ENCODE data around the gene FABP3. TPM values are rescaled to one million over a fixed set of nuclear protein-coding genes. Genes with fewer than 3 reads are reported as not detected.

Gene FABP3
- total RNA-seq, 1 experiment from 2014 or later = 0.40 TPM

DNA sequence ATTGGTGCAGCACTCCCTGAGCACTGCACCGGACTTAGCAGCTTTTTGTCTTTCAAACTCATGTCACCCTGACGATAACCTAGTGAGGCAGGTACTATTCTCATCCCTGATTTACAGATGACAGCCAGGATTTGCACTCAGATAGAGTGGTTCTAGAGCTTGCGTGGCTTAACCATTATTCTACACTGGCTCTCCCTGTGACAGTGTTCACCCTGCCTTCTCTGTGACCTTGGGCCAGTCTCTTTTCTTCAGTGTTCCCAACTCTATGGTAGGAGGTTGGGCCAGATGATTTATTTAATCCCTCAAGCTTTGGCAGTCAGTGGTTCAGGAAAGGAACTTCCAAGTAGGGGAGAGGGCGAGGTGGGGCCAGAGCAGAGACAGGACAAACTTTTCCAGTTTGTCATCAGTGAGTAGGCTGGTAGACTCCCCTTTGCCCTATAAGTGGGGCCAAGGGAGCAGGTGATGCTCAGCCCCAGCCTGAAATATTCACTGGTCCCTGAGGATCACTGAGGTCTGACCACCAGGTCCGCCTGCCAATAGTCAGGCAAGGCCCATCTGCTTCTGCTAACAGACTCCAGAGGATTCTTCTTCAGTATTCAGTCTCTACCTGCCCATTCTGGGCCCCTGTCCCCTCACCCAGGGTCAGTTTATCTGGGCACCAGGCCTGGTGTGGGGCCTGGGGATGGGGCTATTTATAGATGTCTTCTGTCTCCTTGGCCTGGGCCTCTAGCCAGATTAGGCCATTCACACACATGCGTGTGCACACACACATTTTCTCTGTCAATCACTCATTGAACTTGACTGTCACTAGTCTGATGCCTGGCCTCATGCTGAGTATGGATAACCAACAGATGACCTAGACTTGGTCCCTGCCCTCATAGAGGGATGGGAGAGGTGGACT is 8.8 kb upstream of the FABP3 start:
- intact Hi-C loops (cut with micrococcal nuclease) = no loop called here
- TF ChIP-seq EZH2phosphoT487 (IDR thresholded peaks at IDR 0.05; ENCODE audit: borderline replicate concordance, low read length) (no peak), EZH2 (IDR thresholded peaks at IDR 0.05; ENCODE audit: low read length, unreplicated experiment) (no peak)
- TF ChIP-seq, protein P1, sequence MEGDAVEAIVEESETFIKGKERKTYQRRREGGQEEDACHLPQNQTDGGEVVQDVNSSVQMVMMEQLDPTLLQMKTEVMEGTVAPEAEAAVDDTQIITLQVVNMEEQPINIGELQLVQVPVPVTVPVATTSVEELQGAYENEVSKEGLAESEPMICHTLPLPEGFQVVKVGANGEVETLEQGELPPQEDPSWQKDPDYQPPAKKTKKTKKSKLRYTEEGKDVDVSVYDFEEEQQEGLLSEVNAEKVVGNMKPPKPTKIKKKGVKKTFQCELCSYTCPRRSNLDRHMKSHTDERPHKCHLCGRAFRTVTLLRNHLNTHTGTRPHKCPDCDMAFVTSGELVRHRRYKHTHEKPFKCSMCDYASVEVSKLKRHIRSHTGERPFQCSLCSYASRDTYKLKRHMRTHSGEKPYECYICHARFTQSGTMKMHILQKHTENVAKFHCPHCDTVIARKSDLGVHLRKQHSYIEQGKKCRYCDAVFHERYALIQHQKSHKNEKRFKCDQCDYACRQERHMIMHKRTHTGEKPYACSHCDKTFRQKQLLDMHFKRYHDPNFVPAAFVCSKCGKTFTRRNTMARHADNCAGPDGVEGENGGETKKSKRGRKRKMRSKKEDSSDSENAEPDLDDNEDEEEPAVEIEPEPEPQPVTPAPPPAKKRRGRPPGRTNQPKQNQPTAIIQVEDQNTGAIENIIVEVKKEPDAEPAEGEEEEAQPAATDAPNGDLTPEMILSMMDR (conservative IDR thresholded peaks at IDR 0.05; ENCODE audit: low read depth, low read length) = no peak
- no peaks in the 10 kb centered on the region for H3K27me3 ChIP-seq (ENCODE audit: low read length)
- no TSS peak for BruUV-seq (replicated peaks)
- H4K20me1 ChIP-seq (ENCODE audit: low read length) = no peaks in the 10 kb centered on the region
- no peaks in the 10 kb centered on the region for H3K36me3 ChIP-seq (ENCODE audit: low read depth, low read length)
- ATAC-seq (peak; percentile 72), DNase-seq (peak; percentile 83)
- peak overlapping the region; percentile 42 for H3K4me2 ChIP-seq (ENCODE audit: low read length)
- peaks cover 44% of the 10 kb centered on the region for H3K4me1 ChIP-seq (ENCODE audit: insufficient read depth, low read length)
- H3K9me2 ChIP-seq (replicated peaks; ENCODE audit: low read length) = no peaks in the 10 kb centered on the region
- H3K9me3 ChIP-seq (ENCODE audit: low read length) = no peaks in the 10 kb centered on the region
- H3K9ac ChIP-seq (ENCODE audit: low read length) = no peak overlapping the region
- no peak overlapping the region for H3K4me3 ChIP-seq (ENCODE audit: low read length)
- H3K79me2 ChIP-seq (ENCODE audit: low read length) = no peaks in the 10 kb centered on the region
- H3F3A ChIP-seq (ENCODE audit: low read length, unreplicated experiment) = no peaks in the 10 kb centered on the region
- CTCF ChIA-PET = no interaction called here
- peak overlapping the region; percentile 45 for H3K27ac ChIP-seq (ENCODE audit: low read length)
- H2AFZ ChIP-seq (ENCODE audit: low read length) = no peak overlapping the region
- POLR2A ChIA-PET (ENCODE audit: unreplicated experiment) = no interaction called here

DNA sequence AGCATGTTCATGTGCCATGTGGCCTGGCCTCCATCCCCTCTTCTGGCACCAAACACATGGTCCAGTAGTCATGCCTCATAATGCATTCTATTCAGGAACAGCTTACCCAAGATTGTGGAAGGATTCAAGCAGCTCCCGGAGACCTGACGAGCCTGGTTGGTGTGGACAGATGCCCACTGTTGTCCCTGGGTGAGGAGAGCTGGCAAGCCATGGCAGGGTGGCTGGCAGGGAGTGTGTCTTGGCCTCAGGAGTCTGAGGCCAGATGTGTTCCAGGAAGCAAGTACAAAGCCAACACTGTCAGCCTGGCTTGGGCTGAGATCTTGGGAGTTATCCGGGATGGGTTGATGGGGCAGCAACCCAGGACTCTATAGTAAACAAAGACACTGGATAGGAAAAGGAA is 7.3 kb upstream of the FABP3 start:
- no peaks in the 10 kb centered on the region for H4K20me1 ChIP-seq (ENCODE audit: low read length)
- H3K27me3 ChIP-seq (ENCODE audit: low read length) = no peaks in the 10 kb centered on the region
- no TSS peak for BruUV-seq (replicated peaks)
- ChIA-PET POLR2A (ENCODE audit: unreplicated experiment) (no interaction called here), CTCF (no interaction called here)
- H3K4me1 ChIP-seq (ENCODE audit: insufficient read depth, low read length) = peaks cover 43% of the 10 kb centered on the region
- no peak for ATAC-seq
- no peak overlapping the region for H3K4me3 ChIP-seq (ENCODE audit: low read length)
- H3K4me2 ChIP-seq (ENCODE audit: low read length) = no peak overlapping the region
- intact Hi-C loops (cut with micrococcal nuclease) = no loop called here
- H3K9me2 ChIP-seq (replicated peaks; ENCODE audit: low read length) = no peaks in the 10 kb centered on the region
- H3K9ac ChIP-seq (ENCODE audit: low read length) = no peak overlapping the region
- TF ChIP-seq EZH2 (IDR thresholded peaks at IDR 0.05; ENCODE audit: low read length, unreplicated experiment) = no peak
- no peak for TF ChIP-seq EZH2phosphoT487 (IDR thresholded peaks at IDR 0.05; ENCODE audit: borderline replicate concordance, low read length)
- TF ChIP-seq, protein P1 (conservative IDR thresholded peaks at IDR 0.05; ENCODE audit: low read depth, low read length) = no peak
- H3K36me3 ChIP-seq (ENCODE audit: low read depth, low read length) = no peaks in the 10 kb centered on the region
- H3F3A ChIP-seq (ENCODE audit: low read length, unreplicated experiment) = no peaks in the 10 kb centered on the region
- no peak for DNase-seq
- no peak overlapping the region for H2AFZ ChIP-seq (ENCODE audit: low read length)
- H3K79me2 ChIP-seq (ENCODE audit: low read length) = no peaks in the 10 kb centered on the region
- H3K9me3 ChIP-seq (ENCODE audit: low read length) = no peaks in the 10 kb centered on the region
- no peak overlapping the region for H3K27ac ChIP-seq (ENCODE audit: low read length)

DNA sequence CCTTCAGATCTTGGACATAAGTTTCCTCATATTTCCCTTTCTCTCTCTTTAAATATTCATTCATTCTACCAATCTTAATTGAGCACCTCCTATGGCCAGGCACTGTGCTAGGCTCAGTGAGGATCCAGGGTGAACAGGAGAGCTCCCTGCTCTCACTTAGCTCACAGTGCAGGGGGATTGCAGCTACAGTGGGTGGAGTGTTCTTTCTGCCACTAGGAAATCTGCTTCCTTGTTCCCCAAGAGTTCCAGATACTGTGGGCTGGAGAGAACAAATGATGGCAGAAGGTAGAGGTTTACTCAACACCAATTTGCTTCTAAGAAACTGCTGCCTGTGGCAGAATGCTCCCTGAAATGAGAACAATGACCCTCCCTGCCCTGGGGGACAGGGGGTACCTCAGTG is 5.1 kb upstream of the FABP3 start:
- ChIA-PET CTCF (no interaction called here), POLR2A (ENCODE audit: unreplicated experiment) (no interaction called here)
- no peak overlapping the region for H3K4me3 ChIP-seq (ENCODE audit: low read length)
- no peaks in the 10 kb centered on the region for H3K9me3 ChIP-seq (ENCODE audit: low read length)
- H3K4me1 ChIP-seq (ENCODE audit: insufficient read depth, low read length) = peaks cover 51% of the 10 kb centered on the region
- DNase-seq = no peak
- no peaks in the 10 kb centered on the region for H3K27me3 ChIP-seq (ENCODE audit: low read length)
- H4K20me1 ChIP-seq (ENCODE audit: low read length) = no peaks in the 10 kb centered on the region
- H3K79me2 ChIP-seq (ENCODE audit: low read length) = no peaks in the 10 kb centered on the region
- no peaks in the 10 kb centered on the region for H3K36me3 ChIP-seq (ENCODE audit: low read depth, low read length)
- no peaks in the 10 kb centered on the region for H3F3A ChIP-seq (ENCODE audit: low read length, unreplicated experiment)
- H3K9ac ChIP-seq (ENCODE audit: low read length) = no peak overlapping the region
- BruUV-seq (replicated peaks) = no TSS peak
- H3K27ac ChIP-seq (ENCODE audit: low read length) = no peak overlapping the region
- TF ChIP-seq EZH2phosphoT487 (IDR thresholded peaks at IDR 0.05; ENCODE audit: borderline replicate concordance, low read length) (no peak), EZH2 (IDR thresholded peaks at IDR 0.05; ENCODE audit: low read length, unreplicated experiment) (no peak)
- TF ChIP-seq, protein P1 (conservative IDR thresholded peaks at IDR 0.05; ENCODE audit: low read depth, low read length) = no peak
- H2AFZ ChIP-seq (ENCODE audit: low read length) = no peak overlapping the region
- no peaks in the 10 kb centered on the region for H3K9me2 ChIP-seq (replicated peaks; ENCODE audit: low read length)
- no peak for ATAC-seq
- H3K4me2 ChIP-seq (ENCODE audit: low read length) = no peak overlapping the region
- intact Hi-C loops (cut with micrococcal nuclease) = no loop called here

Data from PC-3 (cell line).